ENCODE measurements around the gene SH3GL1. TPM values are rescaled to one million over a fixed set of nuclear protein-coding genes. Genes with fewer than 3 reads are reported as not detected.

The SH3GL1 gene
- total and polyA plus RNA-seq, 3 experiments from 2014 or later, result 24.7 to 41.2 (median 39.8) TPM

DNA sequence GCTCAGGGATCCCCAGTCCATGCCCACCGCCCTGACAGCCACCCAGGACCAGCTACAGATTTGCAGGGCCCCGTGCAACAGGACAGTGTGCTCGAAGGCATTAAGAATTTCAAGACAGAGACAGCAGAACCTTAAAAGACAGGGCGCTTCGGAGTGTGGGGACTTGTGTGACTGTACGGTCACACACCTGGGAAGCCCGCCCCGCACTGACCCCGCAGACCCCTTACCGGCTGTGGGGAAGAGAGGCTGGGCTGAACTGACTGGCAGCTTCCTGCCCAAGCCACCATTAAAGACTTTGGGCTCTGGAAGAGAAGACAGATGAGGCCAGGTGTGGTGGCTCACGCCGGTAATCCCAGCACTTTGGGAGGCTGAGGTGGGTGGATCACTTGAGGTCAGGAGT lies 76.1 kb downstream of the SH3GL1 start:
- ChIA-PET POLR2A (interaction anchor here (0.6 kb wide), 1 partner anchor 108 kb away, joined by 7 read pairs; no protein-coding TSS in a partner anchor), CTCF (interaction anchor here (1.0 kb wide), 1 partner anchor 46 kb away, joined by 3 read pairs; no protein-coding TSS in a partner anchor)
- Mint-ChIP-seq H3K27me3 (peaks cover 2 to 4% of the 10 kb centered on the region in 2 donors), H3K36me3 (no peaks in the 10 kb centered on the region), H3K4me3 (peak overlapping the region in 1 of 7 donors; percentile 34), H3K9me3 (peaks cover 0 to 2% (median 0%) of the 10 kb centered on the region in 5 donors), H3K27ac (no peak overlapping the region), H3K4me1 (peaks cover 19 to 30% (median 24%) of the 10 kb centered on the region in 3 donors)
- H3K9me3 ChIP-seq (ENCODE audit: low read length), result no peaks in the 10 kb centered on the region
- H3K36me3 ChIP-seq (ENCODE audit: insufficient read depth, low read length), result no peaks in the 10 kb centered on the region
- DNase-seq, result no peak
- no peak overlapping the region for H3K4me3 ChIP-seq (ENCODE audit: low read length)
- peaks cover 11% of the 10 kb centered on the region for H3K4me1 ChIP-seq (ENCODE audit: insufficient read depth, low read length)
- no peaks in the 10 kb centered on the region for H3K27me3 ChIP-seq (ENCODE audit: insufficient read depth, low read length, poor library complexity, severe bottlenecking)
- no peak overlapping the region for H3K27ac ChIP-seq (ENCODE audit: low read depth, low read length)

DNA sequence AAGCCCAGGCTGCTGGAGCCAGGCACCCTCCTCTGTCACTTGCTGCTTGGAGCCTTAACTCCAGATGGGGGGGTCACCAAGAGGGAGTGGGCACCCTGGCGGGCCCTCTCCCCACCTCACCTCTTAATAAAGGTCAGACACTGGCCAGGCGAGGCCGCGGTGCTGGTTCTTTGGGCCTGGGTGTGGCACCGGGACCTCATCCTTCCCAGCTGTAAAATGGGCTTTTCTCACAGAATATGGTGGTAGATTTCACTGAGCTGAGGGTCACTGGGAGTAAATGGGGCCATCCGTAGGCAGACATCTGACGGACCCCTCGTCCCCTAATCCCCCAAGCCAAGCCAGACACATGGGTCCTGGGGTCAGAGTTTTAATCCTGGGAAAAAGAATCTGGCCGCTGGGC lies 76.7 kb downstream of the SH3GL1 start:
- H3K4me1 Mint-ChIP-seq, result peaks cover 19 to 27% (median 23%) of the 10 kb centered on the region in 3 donors
- peaks cover 2 to 4% of the 10 kb centered on the region in 2 donors for H3K27me3 Mint-ChIP-seq
- no peak overlapping the region for H3K27ac Mint-ChIP-seq
- H3K9me3 Mint-ChIP-seq, result peaks cover 0 to 5% (median 0%) of the 10 kb centered on the region in 5 donors
- Histone ChIP-seq H3K4me3 (ENCODE audit: low read length) (no peak overlapping the region), H3K9me3 (ENCODE audit: low read length) (no peaks in the 10 kb centered on the region), H3K27me3 (ENCODE audit: insufficient read depth, low read length, poor library complexity, severe bottlenecking) (no peaks in the 10 kb centered on the region), H3K36me3 (ENCODE audit: insufficient read depth, low read length) (no peaks in the 10 kb centered on the region), H3K4me1 (ENCODE audit: insufficient read depth, low read length) (peaks cover 11% of the 10 kb centered on the region), H3K27ac (ENCODE audit: low read depth, low read length) (no peak overlapping the region)
- CTCF ChIA-PET, result interaction anchor here (1.0 to 3.8 kb wide), 3 partner anchors 29 to 57 kb away, joined by 3 to 16 read pairs (median 14); no protein-coding TSS in a partner anchor
- H3K4me3 Mint-ChIP-seq, result no peak overlapping the region
- no peak for DNase-seq
- no peaks in the 10 kb centered on the region for H3K36me3 Mint-ChIP-seq
- POLR2A ChIA-PET, result no interaction called here

DNA sequence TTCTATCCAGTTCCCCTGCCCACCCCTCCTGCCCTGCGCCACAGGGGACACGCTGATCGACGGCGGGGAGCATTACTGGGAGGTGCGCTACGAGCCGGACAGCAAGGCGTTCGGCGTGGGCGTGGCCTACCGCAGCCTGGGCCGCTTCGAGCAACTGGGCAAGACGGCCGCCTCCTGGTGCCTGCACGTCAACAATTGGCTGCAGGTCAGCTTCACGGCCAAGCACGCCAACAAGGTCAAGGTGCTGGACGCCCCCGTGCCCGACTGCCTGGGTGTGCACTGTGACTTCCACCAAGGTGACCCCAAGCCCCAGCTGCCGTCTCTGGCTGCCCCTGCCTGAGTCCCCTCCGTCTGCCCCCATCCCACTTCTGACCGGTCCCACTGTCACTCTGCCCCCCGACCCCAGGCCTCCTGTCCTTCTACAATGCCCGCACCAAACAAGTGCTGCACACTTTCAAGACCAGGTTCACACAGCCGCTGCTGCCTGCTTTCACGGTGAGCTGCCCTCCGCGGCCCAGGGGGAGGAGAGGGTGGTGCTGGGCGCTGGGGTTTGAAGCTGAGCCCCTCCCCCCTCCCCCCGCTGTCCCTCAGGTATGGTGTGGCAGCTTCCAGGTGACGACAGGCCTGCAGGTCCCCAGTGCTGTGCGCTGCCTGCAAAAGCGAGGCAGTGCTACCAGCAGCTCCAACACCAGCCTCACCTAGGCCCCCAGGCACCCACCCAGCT lies 77.2 kb downstream of the SH3GL1 start:
- no peaks in the 10 kb centered on the region for H3K36me3 Mint-ChIP-seq
- ChIA-PET CTCF (interaction anchor here (1.0 to 3.8 kb wide), 4 partner anchors 29 to 77 kb away, joined by 3 to 16 read pairs (median 11); partner anchors contain the start of gene SH3GL1), POLR2A (no interaction called here)
- H3K4me1 Mint-ChIP-seq, result peaks cover 16 to 21% (median 17%) of the 10 kb centered on the region in 3 donors
- no peaks in the 10 kb centered on the region for H3K9me3 ChIP-seq (ENCODE audit: low read length)
- H3K4me3 Mint-ChIP-seq, result no peak overlapping the region
- peaks cover 0 to 5% (median 0%) of the 10 kb centered on the region in 5 donors for H3K9me3 Mint-ChIP-seq
- peaks cover 0 to 4% of the 10 kb centered on the region in 2 donors for H3K27me3 Mint-ChIP-seq
- DNase-seq, result no peak
- H3K36me3 ChIP-seq (ENCODE audit: insufficient read depth, low read length), result no peaks in the 10 kb centered on the region
- no peaks in the 10 kb centered on the region for H3K27me3 ChIP-seq (ENCODE audit: insufficient read depth, low read length, poor library complexity, severe bottlenecking)
- H3K4me3 ChIP-seq (ENCODE audit: low read length), result no peak overlapping the region
- no peak overlapping the region for H3K27ac Mint-ChIP-seq
- H3K4me1 ChIP-seq (ENCODE audit: insufficient read depth, low read length), result peaks cover 11% of the 10 kb centered on the region
- no peak overlapping the region for H3K27ac ChIP-seq (ENCODE audit: low read depth, low read length)

DNA sequence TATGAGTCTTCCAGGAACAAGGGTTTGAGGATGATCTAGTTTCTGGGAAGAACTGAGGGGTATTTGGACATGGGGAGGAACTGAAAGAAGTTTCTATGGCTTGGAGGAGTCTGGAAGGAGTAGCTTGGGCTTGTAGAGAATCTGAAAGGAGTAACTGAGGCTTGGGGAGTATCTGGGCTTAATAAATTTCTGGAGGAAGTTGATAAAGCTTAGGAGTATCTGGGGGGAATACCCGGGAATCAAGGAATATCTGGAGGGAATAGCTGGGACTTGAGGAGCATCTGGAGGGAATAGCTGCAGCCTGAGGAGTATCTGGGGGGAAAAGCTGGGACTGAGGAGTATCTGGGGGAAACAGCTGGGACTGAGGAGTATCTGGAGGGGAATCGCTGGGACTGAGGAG lies 79.9 kb downstream of the SH3GL1 start:
- Mint-ChIP-seq H3K4me3 (no peak overlapping the region), H3K4me1 (peaks cover 0 to 1% (median 0%) of the 10 kb centered on the region in 3 donors), H3K27me3 (no peaks in the 10 kb centered on the region), H3K27ac (peak overlapping the region in 2 of 8 donors; percentile 69 to 94), H3K9me3 (peaks cover 0 to 5% (median 0%) of the 10 kb centered on the region in 5 donors), H3K36me3 (no peaks in the 10 kb centered on the region)
- Histone ChIP-seq H3K4me3 (ENCODE audit: low read length) (no peak overlapping the region), H3K27ac (ENCODE audit: low read depth, low read length) (no peak overlapping the region), H3K9me3 (ENCODE audit: low read length) (no peaks in the 10 kb centered on the region), H3K27me3 (ENCODE audit: insufficient read depth, low read length, poor library complexity, severe bottlenecking) (no peaks in the 10 kb centered on the region), H3K4me1 (ENCODE audit: insufficient read depth, low read length) (no peaks in the 10 kb centered on the region), H3K36me3 (ENCODE audit: insufficient read depth, low read length) (no peaks in the 10 kb centered on the region)
- ChIA-PET POLR2A (no interaction called here), CTCF (interaction anchor here (0.9 to 3.8 kb wide), 4 partner anchors 9 to 32 kb away, joined by 3 to 16 read pairs (median 4); no protein-coding TSS in a partner anchor)
- DNase-seq, result no peak

DNA sequence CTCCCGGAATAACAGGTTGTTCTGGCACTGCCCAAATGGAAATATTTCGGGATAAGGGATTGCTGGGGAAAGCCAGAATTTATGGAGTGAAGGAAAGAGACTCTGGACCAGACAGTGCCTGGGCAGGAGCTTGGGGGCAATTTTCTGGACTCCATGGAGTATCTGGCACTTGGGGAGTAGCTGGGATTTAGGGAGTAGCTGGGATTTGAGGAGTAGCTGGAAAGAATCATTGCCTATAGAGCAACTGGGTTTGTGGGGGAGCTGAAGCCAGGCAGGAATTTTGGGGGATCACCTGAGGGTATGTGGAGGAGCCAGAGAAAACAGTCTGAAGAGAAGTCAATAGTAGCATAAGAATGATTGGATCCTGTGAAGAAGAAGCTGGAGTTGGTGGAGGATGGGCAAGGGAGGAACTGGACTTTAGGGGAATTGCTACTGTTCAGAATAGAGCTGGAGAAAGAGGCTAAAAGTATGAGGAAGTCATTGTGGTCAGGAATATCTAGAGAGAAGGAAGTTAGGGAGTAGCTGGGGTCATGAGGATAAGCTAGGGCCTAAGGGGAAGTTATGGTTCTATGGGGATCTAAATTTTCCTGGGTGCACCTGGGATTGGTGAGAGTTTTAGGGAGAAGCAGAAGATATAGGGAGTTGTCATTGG lies 81.2 kb downstream of the SH3GL1 start:
- Histone ChIP-seq H3K4me3 (ENCODE audit: low read length) (no peak overlapping the region), H3K9me3 (ENCODE audit: low read length) (no peaks in the 10 kb centered on the region), H3K27me3 (ENCODE audit: insufficient read depth, low read length, poor library complexity, severe bottlenecking) (no peaks in the 10 kb centered on the region), H3K4me1 (ENCODE audit: insufficient read depth, low read length) (no peaks in the 10 kb centered on the region), H3K27ac (ENCODE audit: low read depth, low read length) (no peak overlapping the region), H3K36me3 (ENCODE audit: insufficient read depth, low read length) (no peaks in the 10 kb centered on the region)
- Mint-ChIP-seq H3K4me3 (no peak overlapping the region), H3K27ac (peak overlapping the region in 4 of 8 donors; percentile 7 to 92 (median 22)), H3K9me3 (peaks cover 0 to 5% (median 0%) of the 10 kb centered on the region in 5 donors), H3K36me3 (no peaks in the 10 kb centered on the region), H3K27me3 (no peaks in the 10 kb centered on the region), H3K4me1 (peaks cover 0 to 1% (median 0%) of the 10 kb centered on the region in 3 donors)
- ChIA-PET CTCF (interaction anchor here (0.7 kb wide), 1 partner anchor 51 kb away, joined by 3 read pairs; no protein-coding TSS in a partner anchor), POLR2A (interaction anchor here (0.7 kb wide), 1 partner anchor 28 kb away, joined by 5 read pairs; no protein-coding TSS in a partner anchor)
- no peak for DNase-seq

DNA sequence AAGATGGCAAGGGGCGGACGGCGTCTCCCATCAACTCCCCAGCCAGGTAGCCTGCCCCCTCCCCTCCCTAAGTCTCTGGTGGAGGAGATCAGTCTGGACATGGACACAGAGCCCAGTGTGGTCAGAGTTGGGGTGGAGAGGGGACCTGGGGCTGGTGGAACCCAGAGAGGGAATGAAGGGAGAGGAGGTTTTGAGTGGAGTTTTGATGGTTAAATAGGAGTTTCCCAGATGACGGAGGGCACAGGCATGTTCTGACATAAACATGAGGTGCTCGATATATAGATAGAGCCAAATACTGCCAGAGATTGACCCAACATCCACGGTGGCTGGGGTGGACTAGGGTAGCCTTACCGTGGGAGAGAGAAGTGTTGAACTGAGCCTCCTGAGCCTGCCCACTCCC lies 81.9 kb downstream of the SH3GL1 start:
- POLR2A ChIA-PET, result no interaction called here
- Mint-ChIP-seq H3K36me3 (no peaks in the 10 kb centered on the region), H3K9me3 (peaks cover 0 to 5% (median 0%) of the 10 kb centered on the region in 5 donors), H3K27ac (no peak overlapping the region), H3K27me3 (no peaks in the 10 kb centered on the region), H3K4me3 (no peak overlapping the region), H3K4me1 (peaks cover 0 to 1% (median 0%) of the 10 kb centered on the region in 3 donors)
- H3K4me3 ChIP-seq (ENCODE audit: low read length), result no peak overlapping the region
- no peak overlapping the region for H3K27ac ChIP-seq (ENCODE audit: low read depth, low read length)
- H3K9me3 ChIP-seq (ENCODE audit: low read length), result no peaks in the 10 kb centered on the region
- CTCF ChIA-PET, result no interaction called here
- no peaks in the 10 kb centered on the region for H3K4me1 ChIP-seq (ENCODE audit: insufficient read depth, low read length)
- no peak for DNase-seq
- H3K27me3 ChIP-seq (ENCODE audit: insufficient read depth, low read length, poor library complexity, severe bottlenecking), result no peaks in the 10 kb centered on the region
- H3K36me3 ChIP-seq (ENCODE audit: insufficient read depth, low read length), result no peaks in the 10 kb centered on the region

DNA sequence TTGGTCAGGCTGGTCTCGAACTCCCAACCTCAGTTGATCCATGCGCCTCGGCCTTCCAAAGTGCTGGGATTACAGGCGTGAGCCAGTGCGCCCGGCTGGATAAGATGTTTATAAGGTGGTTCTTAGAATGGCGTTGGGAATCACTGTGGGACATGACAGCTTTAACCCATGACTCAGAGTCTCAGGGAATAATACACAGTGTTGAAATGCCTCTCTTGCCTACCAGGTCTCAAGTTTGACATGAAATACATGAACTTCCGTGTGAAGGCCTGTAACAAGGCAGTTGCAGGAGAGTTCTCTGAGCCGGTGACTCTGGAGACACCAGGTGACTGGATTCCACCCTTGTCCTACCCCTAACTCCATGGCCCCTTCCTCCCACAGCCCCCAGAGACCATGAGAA lies 83.4 kb downstream of the SH3GL1 start:
- CTCF ChIA-PET, result no interaction called here
- H3K4me3 Mint-ChIP-seq, result no peak overlapping the region
- DNase-seq, result no peak

More for the DNA sequence above, 83.4 kb downstream of the SH3GL1 start:
- POLR2A ChIA-PET, result no interaction called here
- H3K27me3 ChIP-seq (ENCODE audit: insufficient read depth, low read length, poor library complexity, severe bottlenecking), result no peaks in the 10 kb centered on the region
- no peaks in the 10 kb centered on the region for H3K4me1 ChIP-seq (ENCODE audit: insufficient read depth, low read length)
- no peak overlapping the region for H3K27ac ChIP-seq (ENCODE audit: low read depth, low read length)
- no peaks in the 10 kb centered on the region for H3K36me3 Mint-ChIP-seq
- no peak overlapping the region for H3K27ac Mint-ChIP-seq
- peaks cover 0 to 1% (median 0%) of the 10 kb centered on the region in 3 donors for H3K4me1 Mint-ChIP-seq
- H3K4me3 ChIP-seq (ENCODE audit: low read length), result no peak overlapping the region
- H3K9me3 Mint-ChIP-seq, result peaks cover 0 to 5% (median 0%) of the 10 kb centered on the region in 5 donors
- H3K27me3 Mint-ChIP-seq, result no peaks in the 10 kb centered on the region
- H3K9me3 ChIP-seq (ENCODE audit: low read length), result no peaks in the 10 kb centered on the region
- H3K36me3 ChIP-seq (ENCODE audit: insufficient read depth, low read length), result no peaks in the 10 kb centered on the region

Measured in CD8-positive, alpha-beta memory T cell (primary cell).